ENCODE measurements around the gene DLG2.

DLG2 gene

DNA sequence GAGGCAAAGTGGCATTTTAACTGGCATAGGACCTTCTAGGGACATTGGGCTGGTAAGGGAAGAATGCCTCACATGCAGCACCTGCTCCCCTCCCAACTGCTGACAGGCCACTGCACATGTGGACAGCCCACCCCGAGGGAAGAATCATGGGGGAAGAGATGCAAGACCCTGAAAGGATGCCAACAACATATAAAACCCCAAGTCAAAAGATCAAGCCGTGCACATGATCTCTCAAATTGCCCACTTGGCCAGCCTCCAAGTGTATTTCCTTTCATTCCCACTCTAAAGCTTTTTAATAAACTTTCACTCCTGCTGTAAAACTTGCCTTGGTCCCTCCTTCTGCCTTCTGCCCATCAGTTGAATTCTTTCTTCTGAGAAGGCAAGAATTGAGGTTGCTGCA is 1393.1 kb downstream of the DLG2 start:
- Histone ChIP-seq H3K36me3 (ENCODE audit: control insufficient read depth, insufficient read depth, low read length) (no peaks in the 10 kb centered on the region), H3K27ac (ENCODE audit: insufficient read depth, low read depth, low read length, poor library complexity, severe bottlenecking) (no peak overlapping the region), H3K4me3 (ENCODE audit: insufficient read depth, low read depth, low read length) (no peak overlapping the region), H3K4me1 (ENCODE audit: control insufficient read depth, insufficient read depth, low read length) (peaks cover 7% of the 10 kb centered on the region), H3K27me3 (ENCODE audit: control insufficient read depth, insufficient read depth, low read length, poor library complexity, severe bottlenecking) (no peaks in the 10 kb centered on the region), H3K9me3 (ENCODE audit: control insufficient read depth, low read length) (no peaks in the 10 kb centered on the region)
- 97 to 98% methylated on average over 2 of the region's 2 CpGs for WGBS, 2 experiments

DNA sequence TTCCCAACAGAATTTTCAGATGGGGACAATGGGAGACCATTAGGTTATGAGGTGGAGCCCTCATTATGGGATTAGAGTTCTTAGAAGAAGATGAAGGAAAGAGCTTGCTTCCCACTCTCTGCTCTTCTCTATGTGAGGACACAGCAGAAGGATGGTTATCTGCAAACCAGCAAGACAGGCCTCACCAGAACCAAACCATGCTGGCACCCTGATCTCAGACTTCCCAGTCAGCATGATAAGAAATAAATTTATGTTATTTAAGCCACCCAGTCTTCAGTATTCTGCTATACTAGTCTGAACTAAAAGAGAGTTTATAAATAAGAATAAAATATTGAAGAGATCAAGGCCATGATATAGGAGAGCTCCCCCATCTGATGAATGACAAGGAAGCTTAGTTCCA is 1394.6 kb downstream of the DLG2 start:
- Histone ChIP-seq H3K27me3 (ENCODE audit: control insufficient read depth, insufficient read depth, low read length, poor library complexity, severe bottlenecking) (no peaks in the 10 kb centered on the region), H3K4me3 (ENCODE audit: insufficient read depth, low read depth, low read length) (no peak overlapping the region), H3K4me1 (ENCODE audit: control insufficient read depth, insufficient read depth, low read length) (peaks cover 7% of the 10 kb centered on the region), H3K27ac (ENCODE audit: insufficient read depth, low read depth, low read length, poor library complexity, severe bottlenecking) (no peak overlapping the region), H3K36me3 (ENCODE audit: control insufficient read depth, insufficient read depth, low read length) (no peaks in the 10 kb centered on the region), H3K9me3 (ENCODE audit: control insufficient read depth, low read length) (no peaks in the 10 kb centered on the region)

DNA sequence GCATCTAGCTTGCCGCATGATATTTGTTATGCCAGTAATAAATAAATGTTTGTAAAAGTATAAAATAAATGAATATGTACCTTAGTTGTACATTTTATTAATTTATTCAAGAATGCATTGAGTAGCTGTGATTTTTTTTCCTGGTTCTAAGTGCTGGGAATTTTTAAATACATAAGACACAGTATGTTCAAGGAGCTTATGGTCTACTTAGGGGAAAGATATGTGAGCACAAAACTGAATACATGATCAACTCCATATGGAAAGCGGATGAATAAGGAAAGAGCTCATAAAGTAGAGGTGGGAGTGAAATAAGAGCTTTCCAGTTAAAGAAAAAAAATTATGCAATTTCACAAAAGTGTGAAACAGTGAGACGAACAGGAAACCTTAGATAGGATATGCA is 1396.7 kb downstream of the DLG2 start:
- Histone ChIP-seq H3K36me3 (ENCODE audit: control insufficient read depth, insufficient read depth, low read length) (no peaks in the 10 kb centered on the region), H3K27ac (ENCODE audit: insufficient read depth, low read depth, low read length, poor library complexity, severe bottlenecking) (no peak overlapping the region), H3K27me3 (ENCODE audit: control insufficient read depth, insufficient read depth, low read length, poor library complexity, severe bottlenecking) (no peaks in the 10 kb centered on the region), H3K4me1 (ENCODE audit: control insufficient read depth, insufficient read depth, low read length) (peaks cover 7% of the 10 kb centered on the region), H3K4me3 (ENCODE audit: insufficient read depth, low read depth, low read length) (no peak overlapping the region), H3K9me3 (ENCODE audit: control insufficient read depth, low read length) (no peaks in the 10 kb centered on the region)
- WGBS, 2 experiments = 94 to 100% methylated on average over 1 to 2 of the region's 3 CpGs

DNA sequence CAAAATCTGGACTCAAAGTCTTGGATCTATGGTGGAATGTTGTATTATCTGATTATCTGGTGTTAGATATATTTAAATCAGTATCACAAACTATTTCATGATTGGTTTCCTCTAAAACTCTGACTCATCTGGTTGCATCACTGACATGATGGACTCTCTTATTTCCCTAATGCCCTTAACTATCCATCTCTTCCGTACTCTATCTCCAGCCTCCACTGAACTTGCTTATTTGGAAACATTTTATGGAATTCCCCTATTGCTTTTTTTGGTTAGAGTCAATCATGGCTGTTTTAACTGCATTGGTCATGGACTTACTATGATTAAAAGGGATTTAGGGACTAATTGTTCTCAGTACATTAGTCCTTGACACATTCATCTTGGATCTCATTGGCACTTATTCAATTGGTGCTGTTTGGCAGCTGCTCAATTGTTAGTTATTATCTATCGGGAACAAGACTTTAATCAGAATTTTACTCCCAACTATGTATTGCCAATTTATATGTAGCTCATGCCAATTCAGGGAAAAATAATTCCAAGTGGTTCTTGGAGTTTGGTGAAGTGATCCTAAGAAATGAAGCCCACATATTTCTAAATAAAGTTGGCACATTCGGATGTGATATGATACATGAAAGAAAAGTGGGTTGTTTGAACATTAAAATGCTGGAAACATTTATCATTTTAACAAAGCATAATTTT is 1399.0 kb downstream of the DLG2 start:
- Histone ChIP-seq H3K4me1 (ENCODE audit: control insufficient read depth, insufficient read depth, low read length) (no peaks in the 10 kb centered on the region), H3K27ac (ENCODE audit: insufficient read depth, low read depth, low read length, poor library complexity, severe bottlenecking) (no peak overlapping the region), H3K27me3 (ENCODE audit: control insufficient read depth, insufficient read depth, low read length, poor library complexity, severe bottlenecking) (no peaks in the 10 kb centered on the region), H3K36me3 (ENCODE audit: control insufficient read depth, insufficient read depth, low read length) (no peaks in the 10 kb centered on the region), H3K4me3 (ENCODE audit: insufficient read depth, low read depth, low read length) (no peak overlapping the region), H3K9me3 (ENCODE audit: control insufficient read depth, low read length) (no peaks in the 10 kb centered on the region)
- WGBS, 2 experiments = 95 to 100% methylated on average over 1 to 3 of the region's 3 CpGs

DNA sequence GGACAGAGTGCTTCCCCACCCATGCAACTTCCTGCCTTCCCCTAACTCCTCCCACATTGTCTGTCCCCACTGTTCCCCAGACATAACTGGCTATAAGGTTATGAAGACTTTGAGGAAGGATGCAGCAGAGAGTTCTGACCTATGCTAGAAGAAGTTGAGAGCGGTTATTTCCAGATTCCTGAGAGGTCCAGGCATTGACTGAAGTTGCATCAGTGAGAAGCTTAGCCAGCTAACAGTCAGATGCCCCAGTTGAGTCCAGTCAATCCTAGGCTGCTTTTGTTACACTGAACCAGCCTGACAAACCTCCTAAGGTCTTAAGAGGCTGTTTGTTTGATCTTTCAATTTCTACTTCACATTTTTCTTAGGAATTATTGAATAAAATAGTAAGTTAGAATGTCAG is 1403.1 kb downstream of the DLG2 start:
- no peaks in the 10 kb centered on the region for H3K4me1 ChIP-seq (ENCODE audit: control insufficient read depth, insufficient read depth, low read length)
- WGBS, 2 experiments = 92 to 94% methylated on average over 1 of the region's 1 CpG

DNA sequence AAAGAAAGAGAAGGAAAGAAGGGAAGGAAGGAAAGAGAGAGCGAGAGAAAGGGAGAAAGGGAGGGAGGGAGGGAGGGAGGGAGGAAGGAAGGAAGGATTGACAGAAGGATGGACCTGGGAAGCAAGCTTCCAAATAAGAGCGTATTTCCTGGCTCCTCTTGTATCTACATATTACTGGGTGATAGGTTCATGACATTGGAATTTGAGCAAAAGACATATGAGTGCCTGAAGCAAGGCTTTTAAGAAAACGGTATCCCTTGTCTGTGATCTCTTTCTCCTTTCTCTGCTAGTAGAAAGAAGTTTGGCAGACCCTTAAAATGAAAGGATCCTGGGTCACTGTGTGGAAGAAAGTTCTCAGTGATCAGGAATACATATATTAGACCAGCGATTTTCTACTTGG is 1408.8 kb downstream of the DLG2 start:
- Histone ChIP-seq H3K36me3 (ENCODE audit: control insufficient read depth, insufficient read depth, low read length) (no peaks in the 10 kb centered on the region), H3K4me3 (ENCODE audit: insufficient read depth, low read depth, low read length) (no peak overlapping the region), H3K9me3 (ENCODE audit: control insufficient read depth, low read length) (no peaks in the 10 kb centered on the region), H3K4me1 (ENCODE audit: control insufficient read depth, insufficient read depth, low read length) (no peaks in the 10 kb centered on the region), H3K27me3 (ENCODE audit: control insufficient read depth, insufficient read depth, low read length, poor library complexity, severe bottlenecking) (no peaks in the 10 kb centered on the region), H3K27ac (ENCODE audit: insufficient read depth, low read depth, low read length, poor library complexity, severe bottlenecking) (no peak overlapping the region)
- WGBS, 2 experiments = 91 to 96% methylated on average over 4 of the region's 4 CpGs

More for the DNA sequence above, 1403.1 kb downstream of the DLG2 start:
- Histone ChIP-seq H3K36me3 (ENCODE audit: control insufficient read depth, insufficient read depth, low read length) (no peaks in the 10 kb centered on the region), H3K9me3 (ENCODE audit: control insufficient read depth, low read length) (no peaks in the 10 kb centered on the region), H3K4me3 (ENCODE audit: insufficient read depth, low read depth, low read length) (no peak overlapping the region), H3K27me3 (ENCODE audit: control insufficient read depth, insufficient read depth, low read length, poor library complexity, severe bottlenecking) (no peaks in the 10 kb centered on the region), H3K27ac (ENCODE audit: insufficient read depth, low read depth, low read length, poor library complexity, severe bottlenecking) (no peak overlapping the region)

DNA sequence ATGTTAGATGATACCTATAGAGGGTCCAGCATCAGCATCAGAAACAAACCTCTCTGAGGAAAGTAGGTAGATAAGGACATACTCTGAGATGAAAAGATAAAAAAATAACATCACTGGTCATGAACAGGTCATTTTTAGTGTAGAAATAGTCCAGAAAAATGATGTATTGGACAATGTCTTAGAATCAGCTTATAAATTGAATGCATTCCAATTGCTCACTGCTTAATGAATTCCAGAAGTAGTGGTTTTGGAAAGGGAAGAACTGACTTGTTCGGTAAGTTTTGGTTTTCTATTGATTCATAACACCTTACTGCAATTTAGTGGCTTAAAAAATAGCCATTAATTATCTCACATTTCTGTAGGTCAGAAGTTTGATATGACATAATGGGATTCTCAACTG is 1411.5 kb downstream of the DLG2 start:
- Histone ChIP-seq H3K4me3 (ENCODE audit: insufficient read depth, low read depth, low read length) (no peak overlapping the region), H3K9me3 (ENCODE audit: control insufficient read depth, low read length) (no peaks in the 10 kb centered on the region), H3K4me1 (ENCODE audit: control insufficient read depth, insufficient read depth, low read length) (no peaks in the 10 kb centered on the region), H3K27ac (ENCODE audit: insufficient read depth, low read depth, low read length, poor library complexity, severe bottlenecking) (no peak overlapping the region), H3K36me3 (ENCODE audit: control insufficient read depth, insufficient read depth, low read length) (no peaks in the 10 kb centered on the region), H3K27me3 (ENCODE audit: control insufficient read depth, insufficient read depth, low read length, poor library complexity, severe bottlenecking) (no peaks in the 10 kb centered on the region)
- 80% methylated on average over 1 of the region's 1 CpG; no CpG with 5 or more reads in 1 of the 2 experiments for WGBS, 2 experiments

DNA sequence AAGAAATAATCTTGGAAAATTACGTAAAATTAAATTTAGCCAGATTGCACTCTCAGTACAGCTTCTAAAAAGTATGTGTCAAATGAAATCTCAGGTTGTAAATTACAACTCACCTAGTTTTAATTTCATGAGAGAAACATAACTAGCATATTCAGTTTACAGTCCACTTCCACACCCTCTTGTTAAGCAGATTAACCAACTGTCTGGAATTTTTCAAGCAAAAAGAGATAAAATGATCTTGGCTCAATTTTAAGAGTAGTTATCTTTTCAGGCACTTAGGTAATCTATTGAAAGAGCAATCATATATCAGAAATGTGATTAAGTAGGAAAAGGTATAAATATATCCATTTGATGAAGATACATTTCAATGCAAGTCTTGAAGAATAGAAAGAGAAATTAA is 1412.6 kb downstream of the DLG2 start:
- Histone ChIP-seq H3K9me3 (ENCODE audit: control insufficient read depth, low read length) (no peaks in the 10 kb centered on the region), H3K4me1 (ENCODE audit: control insufficient read depth, insufficient read depth, low read length) (no peaks in the 10 kb centered on the region), H3K36me3 (ENCODE audit: control insufficient read depth, insufficient read depth, low read length) (no peaks in the 10 kb centered on the region), H3K4me3 (ENCODE audit: insufficient read depth, low read depth, low read length) (no peak overlapping the region), H3K27me3 (ENCODE audit: control insufficient read depth, insufficient read depth, low read length, poor library complexity, severe bottlenecking) (no peaks in the 10 kb centered on the region), H3K27ac (ENCODE audit: insufficient read depth, low read depth, low read length, poor library complexity, severe bottlenecking) (no peak overlapping the region)
- WGBS, 2 experiments = 86% methylated on average over 1 of the region's 1 CpG; no CpG with 5 or more reads in 1 of the 2 experiments

DNA sequence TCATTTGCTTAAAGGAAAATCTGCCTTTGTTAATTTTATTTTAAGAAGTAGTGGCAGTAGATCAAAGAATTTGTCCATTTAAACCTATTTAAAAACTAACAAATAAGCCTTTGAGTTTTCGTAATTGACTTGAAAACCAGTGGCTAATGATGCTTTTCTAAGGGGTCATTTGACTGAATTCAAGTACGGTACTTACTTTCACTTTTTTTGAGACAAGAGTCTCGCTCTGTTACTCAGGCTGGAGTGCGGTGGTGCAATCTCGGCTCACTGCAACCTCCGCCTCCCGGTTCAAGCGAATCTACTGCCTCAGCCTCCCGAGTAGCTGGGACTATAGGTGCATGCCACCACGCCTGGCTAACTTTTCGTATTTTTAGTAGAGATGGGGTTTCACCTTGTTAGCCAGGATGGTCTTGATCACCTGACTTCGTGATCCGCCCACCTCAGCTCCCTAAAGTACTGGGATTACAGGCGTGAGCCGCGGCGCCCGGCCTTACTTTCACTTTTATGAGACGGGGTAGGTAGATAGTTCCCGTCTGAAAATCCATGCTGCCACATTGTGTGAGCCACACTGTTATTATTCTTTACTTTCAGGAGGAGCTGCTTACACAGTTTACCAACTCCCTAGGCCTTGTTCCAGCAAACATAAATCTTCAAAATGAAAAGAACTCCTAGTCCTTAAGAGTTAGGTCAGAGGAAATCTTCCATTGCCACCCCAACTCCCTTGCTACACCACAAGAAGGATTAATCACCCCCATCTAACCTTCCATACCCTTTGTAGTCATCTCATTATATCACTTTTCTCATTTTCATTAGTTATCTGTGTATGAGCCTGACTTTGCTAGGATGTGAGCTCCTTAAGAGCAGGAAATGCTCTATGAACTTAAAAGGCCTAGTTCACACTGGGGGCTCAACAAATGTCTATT is 1414.4 kb downstream of the DLG2 start:
- Histone ChIP-seq H3K27ac (ENCODE audit: insufficient read depth, low read depth, low read length, poor library complexity, severe bottlenecking) (no peak overlapping the region), H3K4me3 (ENCODE audit: insufficient read depth, low read depth, low read length) (no peak overlapping the region), H3K27me3 (ENCODE audit: control insufficient read depth, insufficient read depth, low read length, poor library complexity, severe bottlenecking) (no peaks in the 10 kb centered on the region), H3K36me3 (ENCODE audit: control insufficient read depth, insufficient read depth, low read length) (no peaks in the 10 kb centered on the region), H3K9me3 (ENCODE audit: control insufficient read depth, low read length) (no peaks in the 10 kb centered on the region), H3K4me1 (ENCODE audit: control insufficient read depth, insufficient read depth, low read length) (no peaks in the 10 kb centered on the region)
- WGBS, 2 experiments = 91 to 93% methylated on average over 20 of the region's 20 CpGs

DNA sequence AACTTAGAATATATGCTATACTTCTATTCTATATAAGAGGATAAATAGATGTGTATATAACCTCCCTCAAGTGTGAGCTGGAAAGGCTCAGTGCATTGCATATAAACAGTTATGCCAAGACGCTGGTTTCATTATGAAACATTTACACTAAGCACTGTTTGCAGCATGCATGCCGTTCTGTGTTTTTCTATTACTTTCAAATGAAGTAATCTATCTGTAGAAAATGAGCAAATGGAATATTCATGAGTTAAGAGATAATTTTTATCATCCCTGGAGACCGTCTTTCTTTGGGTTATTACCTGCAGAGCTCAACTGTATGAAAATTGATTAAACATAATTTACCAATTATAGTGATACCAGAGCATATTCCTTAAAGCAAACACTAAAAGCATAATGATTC is 1415.2 kb downstream of the DLG2 start:
- 92 to 96% methylated on average over 3 of the region's 3 CpGs for WGBS, 2 experiments
- Histone ChIP-seq H3K27ac (ENCODE audit: insufficient read depth, low read depth, low read length, poor library complexity, severe bottlenecking) (no peak overlapping the region), H3K4me3 (ENCODE audit: insufficient read depth, low read depth, low read length) (no peak overlapping the region)

More for the DNA sequence above, 1415.2 kb downstream of the DLG2 start:
- H3K36me3 ChIP-seq (ENCODE audit: control insufficient read depth, insufficient read depth, low read length) = no peaks in the 10 kb centered on the region
- H3K4me1 ChIP-seq (ENCODE audit: control insufficient read depth, insufficient read depth, low read length) = no peaks in the 10 kb centered on the region
- H3K27me3 ChIP-seq (ENCODE audit: control insufficient read depth, insufficient read depth, low read length, poor library complexity, severe bottlenecking) = no peaks in the 10 kb centered on the region
- no peaks in the 10 kb centered on the region for H3K9me3 ChIP-seq (ENCODE audit: control insufficient read depth, low read length)
